ENCODE data around the gene CDYL2.

CDYL2 gene

DNA sequence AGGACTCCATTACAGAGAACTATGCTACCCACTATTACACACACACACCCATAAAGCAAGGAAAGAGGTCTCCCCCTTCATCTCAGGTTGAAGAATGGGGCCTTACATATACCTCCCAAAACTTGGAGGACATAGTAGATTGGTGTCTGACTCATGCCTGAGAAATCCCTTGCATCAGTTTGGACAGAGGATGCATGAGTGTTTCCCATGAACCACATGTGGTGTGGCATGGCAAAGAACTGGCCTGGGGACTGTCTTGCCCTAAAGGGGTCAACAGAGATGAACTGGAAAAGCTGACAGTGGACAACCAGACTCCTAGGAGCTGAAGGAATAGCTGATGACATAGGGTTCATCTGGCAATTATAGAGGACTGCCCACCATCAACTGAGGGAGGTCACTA is 209.6 kb downstream of the CDYL2 start:
- TF ChIP-seq, protein P1, sequence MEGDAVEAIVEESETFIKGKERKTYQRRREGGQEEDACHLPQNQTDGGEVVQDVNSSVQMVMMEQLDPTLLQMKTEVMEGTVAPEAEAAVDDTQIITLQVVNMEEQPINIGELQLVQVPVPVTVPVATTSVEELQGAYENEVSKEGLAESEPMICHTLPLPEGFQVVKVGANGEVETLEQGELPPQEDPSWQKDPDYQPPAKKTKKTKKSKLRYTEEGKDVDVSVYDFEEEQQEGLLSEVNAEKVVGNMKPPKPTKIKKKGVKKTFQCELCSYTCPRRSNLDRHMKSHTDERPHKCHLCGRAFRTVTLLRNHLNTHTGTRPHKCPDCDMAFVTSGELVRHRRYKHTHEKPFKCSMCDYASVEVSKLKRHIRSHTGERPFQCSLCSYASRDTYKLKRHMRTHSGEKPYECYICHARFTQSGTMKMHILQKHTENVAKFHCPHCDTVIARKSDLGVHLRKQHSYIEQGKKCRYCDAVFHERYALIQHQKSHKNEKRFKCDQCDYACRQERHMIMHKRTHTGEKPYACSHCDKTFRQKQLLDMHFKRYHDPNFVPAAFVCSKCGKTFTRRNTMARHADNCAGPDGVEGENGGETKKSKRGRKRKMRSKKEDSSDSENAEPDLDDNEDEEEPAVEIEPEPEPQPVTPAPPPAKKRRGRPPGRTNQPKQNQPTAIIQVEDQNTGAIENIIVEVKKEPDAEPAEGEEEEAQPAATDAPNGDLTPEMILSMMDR (IDR thresholded peaks at IDR 0.05; ENCODE audit: low read depth, low read length): no peak
- H3K4me3 ChIP-seq (ENCODE audit: low read depth, low read length): no peak overlapping the region
- in situ Hi-C loops (cut with HindIII; ENCODE audit: low sequenced_read_pairs): no loop called here
- DNase-seq (ENCODE audit: low read depth, low spot score): no peak

DNA sequence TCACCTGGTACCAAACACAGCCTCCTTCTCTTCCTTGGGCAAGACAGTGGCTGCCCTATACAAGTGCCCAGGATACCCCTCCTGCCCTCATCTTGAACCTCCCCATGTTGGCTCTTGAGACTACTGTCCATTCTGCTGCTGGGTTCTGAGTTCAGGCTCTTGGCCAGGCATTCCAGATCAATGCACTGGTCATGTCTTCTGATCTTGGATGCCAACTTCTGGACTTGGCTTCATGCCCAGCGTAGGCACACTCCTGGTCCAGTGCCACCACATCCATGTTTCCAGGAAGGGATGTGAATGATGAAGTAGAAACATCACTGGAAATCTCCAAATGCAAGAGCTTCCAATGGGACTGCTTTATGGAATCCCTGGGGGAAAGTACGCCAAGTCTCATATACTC is 212.1 kb downstream of the CDYL2 start:
- no peak for DNase-seq (ENCODE audit: low read depth, low spot score)
- in situ Hi-C loops (cut with HindIII; ENCODE audit: low sequenced_read_pairs): no loop called here
- TF ChIP-seq, protein P1 (IDR thresholded peaks at IDR 0.05; ENCODE audit: low read depth, low read length): no peak

DNA sequence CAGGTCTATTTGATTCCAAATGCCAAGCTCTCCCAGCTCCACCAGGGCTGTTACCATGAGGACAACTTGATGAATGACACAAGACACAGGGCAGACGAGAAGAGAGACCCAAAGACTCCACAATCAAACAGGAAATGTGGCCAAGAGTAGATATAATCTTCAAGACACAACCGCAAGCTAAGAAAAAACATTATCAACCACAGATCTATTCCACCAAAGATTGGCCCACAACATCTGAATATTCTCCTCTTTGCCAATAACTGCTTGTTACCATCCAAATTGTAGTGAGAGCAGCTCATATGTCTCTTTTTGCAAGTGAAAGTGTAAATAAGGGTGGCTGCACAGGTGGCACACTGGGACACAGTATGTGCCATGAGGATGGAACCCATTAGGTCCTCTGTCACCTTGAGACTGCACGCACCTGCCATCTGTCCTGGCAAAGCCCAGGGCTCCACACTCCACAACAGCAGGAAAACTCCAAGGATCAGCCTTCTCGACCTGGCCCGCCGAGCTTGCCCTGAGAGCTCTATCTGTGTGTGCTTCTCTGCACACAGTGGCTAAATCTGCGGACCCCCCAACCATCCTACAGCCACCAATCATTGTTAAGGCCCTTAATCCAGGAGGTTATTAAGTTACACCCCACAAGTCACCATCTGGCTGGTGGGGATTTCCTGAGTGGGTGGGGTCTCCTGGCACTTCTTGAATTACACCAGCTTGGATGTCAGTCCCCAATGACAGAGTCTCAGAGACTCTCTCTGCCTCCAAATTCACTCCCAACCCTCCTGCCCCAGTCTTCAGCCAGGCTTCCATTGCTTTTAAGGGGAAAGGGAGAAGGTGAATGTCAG is 213.1 kb downstream of the CDYL2 start:
- TF ChIP-seq, protein P1 (IDR thresholded peaks at IDR 0.05; ENCODE audit: low read depth, low read length): no peak
- DNase-seq (ENCODE audit: low read depth, low spot score): no peak
- in situ Hi-C loops (cut with HindIII; ENCODE audit: low sequenced_read_pairs): no loop called here
- no peak overlapping the region for H3K4me3 ChIP-seq (ENCODE audit: low read depth, low read length)

More for the DNA sequence above, 212.1 kb downstream of the CDYL2 start:
- no peak overlapping the region for H3K4me3 ChIP-seq (ENCODE audit: low read depth, low read length)

DNA sequence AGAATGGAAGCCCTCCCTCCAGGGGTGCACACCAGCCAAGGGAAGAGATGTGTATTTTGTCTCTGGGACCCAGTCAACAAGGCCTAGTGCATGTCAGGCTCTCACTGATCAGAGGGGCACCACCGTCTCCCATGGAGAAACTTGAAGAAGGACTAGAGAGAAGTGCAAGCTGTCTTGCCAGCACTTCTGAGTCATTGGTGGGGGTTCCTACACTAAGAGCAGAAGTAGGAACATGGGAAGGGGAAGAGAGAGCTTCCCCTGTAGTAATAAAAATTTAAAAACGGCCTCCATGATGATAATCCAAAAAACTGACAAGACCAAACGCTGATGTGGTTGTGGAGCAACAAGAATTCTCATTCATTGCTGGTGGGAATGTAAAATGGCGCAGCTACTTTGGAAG is 217.3 kb downstream of the CDYL2 start:
- TF ChIP-seq, protein P1 (IDR thresholded peaks at IDR 0.05; ENCODE audit: low read depth, low read length): no peak
- DNase-seq (ENCODE audit: low read depth, low spot score): no peak
- in situ Hi-C loops (cut with HindIII; ENCODE audit: low sequenced_read_pairs): no loop called here
- no peak overlapping the region for H3K4me3 ChIP-seq (ENCODE audit: low read depth, low read length)

DNA sequence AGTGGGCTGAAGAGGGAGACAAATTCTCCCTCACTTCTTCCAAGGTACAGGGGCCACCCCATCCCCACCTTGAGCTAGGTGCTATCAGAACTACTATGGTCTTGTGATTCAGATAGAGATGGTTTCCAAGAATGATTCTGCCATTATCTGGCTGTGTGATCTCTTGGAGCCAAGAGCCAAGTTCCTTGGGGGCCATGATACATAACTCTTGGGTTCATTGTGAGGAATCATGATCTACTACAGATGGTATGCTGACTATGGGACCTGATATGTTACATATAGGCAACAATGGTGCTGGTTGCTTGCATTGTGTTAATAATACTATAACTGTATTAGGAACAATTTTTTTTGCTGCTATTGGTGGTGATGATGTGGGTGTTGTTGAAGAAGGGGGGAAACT is 217.9 kb downstream of the CDYL2 start:
- TF ChIP-seq, protein P1 (IDR thresholded peaks at IDR 0.05; ENCODE audit: low read depth, low read length): no peak
- in situ Hi-C loops (cut with HindIII; ENCODE audit: low sequenced_read_pairs): no loop called here
- no peak for DNase-seq (ENCODE audit: low read depth, low spot score)
- H3K4me3 ChIP-seq (ENCODE audit: low read depth, low read length): no peak overlapping the region

DNA sequence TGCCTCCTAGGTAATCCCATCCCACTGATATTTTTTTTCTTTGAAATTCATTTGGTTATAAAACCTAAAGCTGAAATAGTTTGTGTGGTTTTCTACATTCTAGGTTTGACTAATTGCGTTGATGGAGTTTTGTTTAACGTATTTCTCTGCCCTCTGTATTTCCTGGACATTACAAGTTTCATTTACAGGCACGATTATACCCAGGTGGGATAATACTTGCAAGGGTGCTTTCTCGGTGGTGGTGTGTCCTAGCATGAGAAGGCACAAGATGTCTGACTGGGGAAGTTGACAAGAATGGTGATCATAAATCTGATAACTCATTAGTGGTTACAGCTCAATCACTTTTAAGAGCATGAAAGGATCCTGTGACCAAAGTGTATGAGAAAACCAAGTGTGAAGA is 218.6 kb downstream of the CDYL2 start:
- TF ChIP-seq, protein P1 (IDR thresholded peaks at IDR 0.05; ENCODE audit: low read depth, low read length): no peak
- no peak for DNase-seq (ENCODE audit: low read depth, low spot score)
- H3K4me3 ChIP-seq (ENCODE audit: low read depth, low read length): no peak overlapping the region
- in situ Hi-C loops (cut with HindIII; ENCODE audit: low sequenced_read_pairs): no loop called here

Data from astrocyte of the spinal cord (primary cell).